ENCODE results near the gene GDF9.

GRCh38 chr5:132867046-132867451, 780 bp upstream of the GDF9 start:
- TF ChIP-seq CTCF (IDR thresholded peaks at IDR 0.05 in 2 of 3, conservative IDR thresholded peaks at IDR 0.05 in 1 of 3; ENCODE audit: control insufficient read depth in 2 of 3, extremely low read depth in 1 of 3, insufficient read depth in 1 of 3, low read depth in 3 of 3, low read length in 3 of 3) (no peak), POLR2A (IDR thresholded peaks at IDR 0.05; ENCODE audit: low read depth, low read length) (no peak), ZSCAN29 (IDR thresholded peaks at IDR 0.05) (no peak), JUND (IDR thresholded peaks at IDR 0.05; ENCODE audit: low read depth, low read length) (no peak), POLR2AphosphoS5 (IDR thresholded peaks at IDR 0.05; ENCODE audit: low read length) (no peak), PKNOX1 (IDR thresholded peaks at IDR 0.05) (no peak), ATF3 (IDR thresholded peaks at IDR 0.05; ENCODE audit: borderline replicate concordance, extremely low read depth, low read depth, low read length) (no peak), CREB1 (IDR thresholded peaks at IDR 0.05; ENCODE audit: low read depth) (no peak), CBFB (IDR thresholded peaks at IDR 0.05; ENCODE audit: low read depth) (no peak), BCLAF1 (IDR thresholded peaks at IDR 0.05) (no peak), STAT3 (IDR thresholded peaks at IDR 0.05; ENCODE audit: low read depth, low read length) (no peak), EZH2 (IDR thresholded peaks at IDR 0.05; ENCODE audit: borderline replicate concordance, control insufficient read depth, low read depth, low read length) (no peak), MYC (IDR thresholded peaks at IDR 0.05; ENCODE audit: insufficient read depth, insufficient read length, insufficient replicate concordance, low read length, severe bottlenecking) (no peak)

Data from GM12878 (cell line).